NCI-H82 treated with DMSO at 0.1 percent for 48 hours (cell line): ENCODE measurements around the gene SERTAD3.
"Not testable (repeated sequence)": the region's sequence is repeated elsewhere in the genome, so short reads cannot be mapped to it uniquely, and the experiment has no call there.

Experiments
- DNase-seq: peaks from one replicate; lab custom pipeline; 2025; ENCODE audit not compliant: unreplicated experiment; lab: John Stamatoyannopoulos, UW

Gene SERTAD3

DNA sequence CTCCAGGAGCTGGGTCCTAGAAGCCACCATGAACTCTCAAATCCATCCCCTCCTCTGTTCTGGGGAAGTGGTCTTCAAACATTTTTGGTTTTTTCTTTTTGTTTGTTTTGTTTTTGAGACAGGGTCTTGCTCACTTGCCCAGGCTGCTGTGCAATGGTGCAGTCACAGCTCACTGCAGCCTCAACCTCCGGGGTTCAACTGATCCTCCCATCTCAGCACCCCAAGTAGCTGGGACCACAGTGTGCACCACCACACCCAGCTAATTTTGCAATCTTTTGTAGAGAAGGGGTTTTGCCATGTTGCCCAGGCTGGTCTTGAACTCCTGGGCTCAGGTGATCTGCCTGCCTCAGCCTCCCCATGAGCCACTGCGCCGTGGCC, 14.5 kb upstream of the SERTAD3 start:
- DNase-seq: no peak

DNA sequence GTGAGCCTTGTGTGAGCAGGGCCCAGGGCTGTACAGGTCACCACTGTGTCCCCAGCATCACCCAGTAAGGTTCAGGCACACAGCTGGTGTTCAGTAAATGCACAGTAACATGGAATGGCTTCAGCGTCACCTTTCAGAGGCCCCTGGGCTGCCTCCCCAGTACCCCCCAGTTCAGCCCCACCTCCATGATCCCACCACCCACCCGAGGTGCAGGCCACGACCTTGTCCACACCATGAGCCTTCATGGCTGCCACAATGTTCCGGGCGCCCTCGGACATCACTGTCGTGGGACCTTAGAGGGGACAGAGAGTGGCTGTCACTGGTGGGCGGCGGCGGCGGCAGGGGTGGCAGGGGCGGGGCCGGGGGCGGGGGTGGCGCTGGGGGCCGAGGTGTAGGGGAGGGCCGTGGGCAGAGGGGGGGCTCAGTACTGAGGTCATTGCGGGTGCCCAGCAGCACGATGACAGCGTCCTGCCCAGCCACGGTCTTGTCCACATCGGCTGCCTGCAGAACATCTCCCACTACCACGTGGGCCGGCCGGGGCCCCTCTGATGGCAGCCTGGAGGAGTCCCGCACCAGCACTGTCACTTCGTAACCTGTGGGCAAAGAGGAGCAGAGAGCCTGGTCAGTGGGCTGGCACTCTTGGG, 13.9 kb upstream of the SERTAD3 start:
- no peak for DNase-seq

GRCh38 chr19:40457048-40457447, 12.9 kb upstream of the SERTAD3 start:
- no peak for DNase-seq

DNA sequence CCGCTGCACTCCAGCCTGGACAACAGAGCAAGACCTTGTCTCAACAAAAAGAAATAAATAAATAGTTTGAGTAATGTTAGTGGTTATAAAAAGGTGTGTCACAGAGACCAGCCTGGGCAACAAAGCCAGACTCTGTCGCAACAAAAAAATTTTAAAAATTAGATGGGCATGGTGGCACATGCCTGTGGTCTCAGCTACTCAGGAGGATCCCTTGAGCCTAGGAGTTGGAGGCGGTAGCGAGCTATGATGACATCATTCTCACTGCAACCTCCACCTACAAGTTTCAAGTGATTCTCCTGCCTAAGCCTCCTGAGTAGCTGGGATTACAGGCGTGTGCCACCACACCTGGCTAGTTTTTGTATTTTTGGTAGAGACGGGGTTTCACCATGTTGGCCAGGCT, 9.8 kb upstream of the SERTAD3 start:
- DNase-seq: not testable (repeated sequence)

DNA sequence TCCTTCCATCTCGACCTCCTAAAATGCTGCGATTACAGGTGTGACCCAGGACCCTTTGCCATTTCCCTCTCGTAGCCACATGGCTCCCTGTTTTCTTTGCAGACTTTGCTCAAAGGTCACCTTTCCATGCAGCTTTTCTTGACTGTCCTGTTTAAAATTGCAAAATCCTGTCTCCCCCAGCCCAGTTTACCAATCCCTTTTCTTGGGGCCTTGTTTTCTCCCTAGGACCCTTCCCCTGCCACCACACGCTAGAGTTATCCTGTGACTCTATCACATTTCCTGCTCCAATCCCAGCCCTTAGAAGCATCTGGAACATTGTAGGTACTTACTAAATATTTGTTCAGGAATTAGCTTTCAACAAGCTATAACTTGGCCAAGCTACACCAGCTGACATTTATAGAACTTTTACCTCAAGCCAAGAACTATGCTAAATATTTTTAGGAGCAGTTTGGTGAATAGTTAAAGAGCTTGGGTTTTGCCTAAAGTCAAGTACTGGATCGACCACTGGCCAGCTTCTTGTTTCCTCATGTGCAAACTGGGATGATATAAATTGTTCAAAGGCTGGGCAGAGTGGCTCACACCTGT, 9.1 kb upstream of the SERTAD3 start:
- DNase-seq: no peak

- no peak for DNase-seq
These were observed 7.9 kb upstream of the SERTAD3 start for GRCh38 chr19:40452016-40452415.

DNA sequence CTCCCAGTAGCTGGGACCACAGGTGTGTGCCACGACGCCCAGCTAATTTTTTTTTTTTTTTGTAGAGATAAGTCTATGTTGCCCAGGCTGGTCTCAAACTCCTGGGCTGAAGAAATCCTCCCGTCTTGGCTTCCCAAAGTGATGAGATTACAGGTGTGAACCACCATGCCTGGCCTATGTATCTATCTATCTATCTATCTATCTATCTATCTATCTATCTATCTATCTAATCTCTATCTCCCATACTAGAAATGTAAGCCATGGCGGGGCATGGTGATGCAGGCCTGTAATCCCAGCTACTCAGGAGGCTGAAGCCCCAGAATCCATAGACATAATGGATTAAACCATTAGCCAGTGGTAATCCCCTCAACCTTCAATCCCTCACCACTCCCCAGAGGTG, 6.5 kb upstream of the SERTAD3 start:
- DNase-seq: peak; percentile 71

GRCh38 chr19:40449506-40449905, 5.4 kb upstream of the SERTAD3 start:
- DNase-seq: no peak

- DNase-seq: no peak
These were observed 2.2 kb upstream of the SERTAD3 start for GRCh38 chr19:40446263-40446784.

DNA sequence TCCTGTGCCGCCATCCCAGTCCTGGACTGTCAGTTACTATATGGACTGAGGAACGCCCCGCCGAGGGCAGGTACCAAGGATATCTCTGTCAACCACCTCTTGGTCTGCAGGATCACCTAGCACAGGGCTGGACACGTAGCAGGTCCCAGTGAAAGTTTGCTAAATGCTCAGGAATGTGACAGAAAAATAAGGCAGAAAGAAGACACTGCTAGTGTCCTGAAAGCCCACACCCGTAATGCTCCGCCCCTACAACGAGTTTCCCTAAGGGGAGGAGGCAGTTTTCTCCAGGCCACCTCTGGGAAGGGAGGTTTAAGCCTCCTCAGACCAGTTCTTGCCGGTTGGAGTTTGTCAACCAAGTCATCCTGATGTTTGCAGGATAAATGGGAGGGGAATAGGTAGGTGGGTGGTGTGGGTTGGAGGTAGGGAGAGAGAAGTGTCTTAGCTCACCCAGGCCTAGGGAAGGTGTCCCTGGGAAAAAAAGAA, 1.7 kb upstream of the SERTAD3 start:
- DNase-seq: peak; percentile 18

GRCh38 chr19:40444825-40445312, 734 bp upstream of the SERTAD3 start:
- DNase-seq: no peak

DNA sequence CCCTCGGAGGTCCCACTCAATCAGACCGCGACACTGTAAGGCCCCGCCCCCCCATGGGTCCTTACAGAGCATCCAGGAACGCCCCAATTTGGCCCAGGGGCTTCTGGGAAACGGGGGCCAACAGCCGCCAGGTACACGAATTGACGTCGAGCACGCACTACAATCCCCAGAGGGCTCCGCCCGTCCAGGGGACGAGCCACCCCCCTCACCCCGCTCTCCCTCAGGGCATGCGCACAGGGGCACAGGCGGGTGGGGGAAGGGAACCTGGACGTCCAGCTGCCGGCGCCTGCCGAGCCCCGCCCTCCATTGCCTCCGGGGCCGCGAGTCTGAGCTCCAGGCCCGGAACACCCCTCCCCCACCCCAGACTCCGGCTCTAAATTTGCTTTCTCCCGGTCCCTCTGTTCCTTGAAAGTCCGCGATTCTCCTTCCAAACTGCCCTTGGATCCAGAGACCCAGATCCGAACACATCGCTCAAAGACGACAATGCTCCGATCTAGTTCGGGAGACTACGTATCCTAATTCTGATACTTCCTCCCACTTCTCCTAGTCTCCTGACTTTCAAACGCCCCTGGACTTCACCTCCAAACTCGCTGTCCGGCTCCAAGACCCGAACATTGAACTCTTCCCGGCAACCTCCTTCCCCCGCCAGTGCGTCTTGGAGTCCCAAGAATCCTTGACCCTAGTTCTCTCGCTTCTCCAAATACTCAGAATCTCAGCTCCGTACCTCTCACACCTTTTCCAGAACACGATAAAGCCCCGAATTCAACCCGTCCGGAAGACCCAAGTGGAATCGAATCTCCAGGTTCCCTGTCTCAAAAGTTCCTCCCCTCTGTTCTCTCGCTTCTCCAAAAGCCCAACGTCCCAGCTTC, 770 bp downstream of the SERTAD3 start:
- DNase-seq: peak; percentile 99

- DNase-seq: no peak
These were observed 1.6 kb downstream of the SERTAD3 start for GRCh38 chr19:40442328-40443130.

DNA sequence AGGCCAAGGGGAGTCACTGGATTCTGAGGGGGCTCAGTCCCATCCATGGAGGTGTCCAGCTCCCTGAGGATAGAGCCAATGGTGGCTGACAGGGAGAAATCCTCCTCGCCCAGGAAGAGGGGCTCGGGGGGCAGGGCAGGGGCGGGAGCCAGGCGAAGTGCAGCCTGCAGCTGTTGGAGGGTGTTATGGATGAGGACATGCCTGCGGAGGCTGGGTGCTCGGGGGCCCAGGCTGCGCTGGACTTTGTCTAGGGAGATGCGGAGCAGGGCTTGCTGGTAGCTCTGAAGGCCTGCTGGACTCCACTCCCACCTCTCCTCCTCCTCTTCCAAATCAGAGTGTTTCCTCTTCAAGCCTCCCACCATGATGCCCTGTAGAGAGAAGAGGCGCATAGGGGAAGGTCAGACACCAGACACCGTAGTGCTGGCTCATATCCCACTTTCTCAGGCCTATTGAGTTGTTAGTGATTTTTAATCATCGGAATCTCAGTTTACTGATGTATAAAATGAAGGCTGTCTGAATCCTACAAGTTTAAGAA, 2.3 kb downstream of the SERTAD3 start:
- no peak for DNase-seq

DNA sequence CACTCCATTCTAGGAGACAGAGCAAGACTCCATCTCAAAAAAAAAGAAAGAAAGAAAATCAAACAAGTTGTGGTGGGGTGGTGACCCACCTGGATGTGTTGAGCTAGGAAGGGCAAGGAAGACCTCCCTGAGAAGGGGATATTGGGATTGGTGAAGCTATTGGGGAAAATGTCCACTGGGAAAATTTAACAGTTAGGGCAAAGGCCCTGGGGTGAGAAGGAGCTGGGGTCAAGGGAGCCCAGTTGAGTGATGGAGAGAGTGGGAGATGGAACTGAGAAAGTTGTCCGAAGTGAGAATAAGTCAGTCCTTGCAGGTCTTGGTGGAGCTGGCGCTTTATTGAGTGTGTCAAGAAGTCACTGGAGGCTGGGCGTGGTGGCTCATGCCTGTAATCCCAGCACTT, 5.9 kb downstream of the SERTAD3 start:
- DNase-seq: no peak

- DNase-seq: peak; percentile 40
These were observed 10.5 kb downstream of the SERTAD3 start for GRCh38 chr19:40433391-40434216.

- DNase-seq: not testable (repeated sequence)
These were observed 11.4 kb downstream of the SERTAD3 start for GRCh38 chr19:40432760-40433159.

- no peak for DNase-seq
These were observed 12.4 kb downstream of the SERTAD3 start for GRCh38 chr19:40431698-40432097.

GRCh38 chr19:40430242-40430641, 13.9 kb downstream of the SERTAD3 start:
- not testable (repeated sequence) for DNase-seq

GRCh38 chr19:40428197-40428596, 15.9 kb downstream of the SERTAD3 start:
- DNase-seq: not testable (repeated sequence)
